Stimulated activated CD4-positive, alpha-beta T cell treated with anti-CD3 and anti-CD28 coated beads, Interleukin-12 subunit alpha, Interleukin-12 subunit beta, amount 100 ng/mL, for 24 hours (primary cell): ENCODE measurements around the gene DAAM1.

Experiments
- DNase-seq, 2 experiments: peaks; one replicate each; pipeline ENCODE4 v3.0.0-alpha.2; 2020; ENCODE audit warnings: low read depth in 2 of 2

DAAM1 gene

DNA sequence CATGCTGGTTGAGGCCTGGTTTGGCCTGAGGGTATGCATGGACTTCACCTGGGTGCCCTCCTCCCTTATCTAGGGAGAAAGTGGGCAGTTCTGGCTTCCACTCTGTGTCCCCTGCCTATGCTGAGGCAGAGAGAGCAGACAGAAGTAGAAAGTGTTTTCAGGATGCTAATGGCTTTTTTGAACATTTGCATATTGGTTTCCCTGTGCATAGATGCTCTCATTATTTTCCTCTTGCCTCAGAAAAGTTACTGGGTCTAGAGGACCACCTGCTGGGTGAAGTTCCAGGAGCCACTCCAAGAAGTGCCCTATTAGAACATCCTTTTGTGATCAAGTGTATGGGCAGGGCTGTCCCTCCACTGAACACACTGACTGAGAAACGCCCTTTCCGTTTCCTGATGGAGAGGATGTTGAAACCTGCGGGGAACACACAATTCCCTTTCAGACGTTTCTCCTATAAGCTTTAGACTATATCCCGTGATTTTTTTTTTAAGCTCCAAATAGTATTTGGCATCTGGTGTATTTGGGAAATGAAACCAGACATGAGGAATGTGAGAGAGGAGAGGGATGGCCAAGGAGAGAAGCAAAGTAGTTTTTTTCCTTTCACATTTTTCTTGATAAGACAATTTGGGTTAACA lies 66.6 kb downstream of the DAAM1 start:
- DNase-seq: no peak

DNA sequence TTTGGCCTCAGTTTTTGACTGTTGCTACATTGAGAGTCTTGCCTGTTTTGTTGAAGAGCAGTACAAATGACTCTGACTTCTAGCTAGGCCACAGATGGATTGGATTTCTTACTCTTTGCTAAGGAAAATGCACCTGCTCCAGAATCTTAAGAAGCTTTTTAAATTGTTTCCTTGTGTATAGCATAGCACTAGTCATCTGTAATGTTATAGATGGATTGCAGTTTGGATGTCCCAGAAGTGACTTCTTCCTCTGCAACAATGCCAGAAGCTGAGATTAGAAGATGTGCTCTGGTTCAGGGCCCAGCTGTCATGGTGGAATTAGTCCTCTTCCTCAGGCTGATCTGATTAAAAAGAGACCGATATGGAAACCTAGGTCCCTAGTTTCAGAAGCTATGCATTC lies 67.9 kb downstream of the DAAM1 start:
- DNase-seq: no peak

DNA sequence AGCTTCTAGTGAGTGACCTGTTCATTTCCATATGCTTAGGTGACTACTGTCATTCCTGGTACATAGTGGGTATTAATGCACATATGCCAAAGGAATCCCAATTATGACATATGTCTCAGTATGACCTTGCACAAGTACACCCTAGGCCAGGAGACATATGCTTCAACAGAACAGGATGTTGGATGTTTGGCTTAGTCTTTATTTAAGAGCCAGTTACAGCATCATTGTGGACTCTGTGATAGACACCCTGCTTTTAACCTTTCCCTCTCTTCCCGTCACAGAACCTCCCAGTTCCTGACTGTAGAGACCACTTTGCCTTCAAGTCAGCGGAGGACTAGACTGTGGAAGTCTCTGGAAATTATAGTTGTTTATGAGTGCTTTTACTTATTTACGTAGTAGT lies 72.9 kb downstream of the DAAM1 start:
- no peak for DNase-seq

DNA sequence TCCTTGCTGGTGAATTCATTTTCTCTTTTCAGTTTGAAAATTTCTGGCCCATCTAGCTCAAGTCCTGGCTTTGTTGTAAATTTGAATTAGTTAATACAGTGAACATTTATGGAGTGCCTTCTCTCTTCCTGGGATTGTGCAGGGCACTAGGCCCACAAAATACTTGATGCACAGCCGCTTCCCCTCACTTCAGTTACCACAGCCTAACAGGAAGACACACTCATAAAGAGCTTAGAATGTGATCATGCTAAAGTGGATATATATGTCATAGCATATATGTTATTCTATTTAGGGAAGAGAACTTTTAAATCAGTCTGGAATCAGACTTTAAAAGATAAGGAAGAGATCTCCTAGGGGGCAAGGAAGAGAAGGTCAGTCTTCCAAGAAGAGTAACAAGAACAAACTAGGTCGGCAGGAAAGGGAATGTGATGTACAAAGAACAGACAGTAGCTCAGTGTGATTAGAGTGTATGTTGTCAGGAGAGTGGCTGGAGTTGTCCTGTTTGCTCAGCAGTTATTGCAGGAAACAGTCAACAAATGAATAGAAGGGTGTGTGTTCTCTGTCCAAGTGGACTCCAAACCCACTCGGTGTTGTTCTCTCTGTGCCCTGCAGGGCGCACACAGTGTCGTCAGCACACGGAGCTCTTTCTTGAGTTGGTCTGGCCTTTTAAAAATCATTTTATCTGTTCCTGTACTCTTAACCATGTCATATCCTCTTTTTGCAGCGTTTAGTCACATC lies 74.4 kb downstream of the DAAM1 start:
- DNase-seq: no peak

DNA sequence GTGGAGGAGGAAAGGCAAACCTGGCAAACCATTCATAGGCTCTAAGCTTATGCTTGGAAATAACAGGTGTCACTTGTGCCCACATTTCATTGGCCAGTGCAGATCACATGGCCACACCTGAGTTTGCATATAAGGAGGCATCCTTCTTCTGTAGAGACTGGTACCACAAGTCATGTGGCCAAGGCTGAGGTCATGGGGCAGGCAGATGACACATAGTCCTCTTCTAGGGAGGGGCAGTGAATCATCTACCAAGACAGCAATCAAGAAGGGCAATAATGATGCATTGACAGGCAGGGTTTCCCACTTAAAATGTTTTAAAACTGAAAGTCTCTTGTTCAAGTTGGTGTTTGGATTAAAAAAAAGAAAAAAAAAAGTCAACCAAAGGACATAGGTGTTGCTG lies 77.3 kb downstream of the DAAM1 start:
- DNase-seq: no peak

DNA sequence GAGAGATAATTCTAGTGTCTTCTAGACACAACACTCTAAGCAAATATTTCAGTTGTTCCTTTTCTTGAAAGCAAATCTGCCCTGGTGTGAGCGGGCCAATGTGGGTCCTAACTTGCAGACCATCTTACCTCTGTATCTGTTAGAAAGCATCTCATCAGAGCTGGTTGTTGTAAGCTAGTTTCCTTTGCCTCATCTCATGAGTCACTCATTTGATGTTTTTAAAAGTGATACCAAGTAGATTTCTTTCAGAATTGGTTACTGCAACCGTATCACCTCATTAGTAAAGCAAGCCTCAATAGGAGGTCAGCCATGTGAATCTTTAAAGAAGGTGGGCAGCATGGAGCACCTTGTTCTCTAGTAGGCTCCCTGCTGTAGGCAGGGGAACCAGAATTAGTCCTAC lies 78.6 kb downstream of the DAAM1 start:
- no peak for DNase-seq

DNA sequence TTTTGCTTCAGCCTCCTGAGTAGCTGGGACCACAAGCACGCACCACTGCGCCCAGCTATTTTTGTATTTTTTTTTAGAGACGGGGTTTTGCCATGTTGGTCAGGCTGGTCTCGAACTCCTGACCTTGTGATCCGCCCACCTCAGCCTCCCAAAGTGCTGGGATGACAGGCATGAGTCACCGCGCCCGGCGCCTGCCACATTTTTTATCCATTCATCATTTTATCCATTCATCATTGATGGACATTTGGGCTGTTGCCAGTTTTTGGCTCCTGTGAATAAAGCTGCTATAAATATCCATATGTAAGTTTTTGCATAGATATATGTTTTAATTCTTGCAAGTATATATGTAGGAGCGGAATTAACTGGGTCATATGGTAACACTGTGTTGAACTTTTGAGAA lies 79.5 kb downstream of the DAAM1 start:
- DNase-seq: no peak

DNA sequence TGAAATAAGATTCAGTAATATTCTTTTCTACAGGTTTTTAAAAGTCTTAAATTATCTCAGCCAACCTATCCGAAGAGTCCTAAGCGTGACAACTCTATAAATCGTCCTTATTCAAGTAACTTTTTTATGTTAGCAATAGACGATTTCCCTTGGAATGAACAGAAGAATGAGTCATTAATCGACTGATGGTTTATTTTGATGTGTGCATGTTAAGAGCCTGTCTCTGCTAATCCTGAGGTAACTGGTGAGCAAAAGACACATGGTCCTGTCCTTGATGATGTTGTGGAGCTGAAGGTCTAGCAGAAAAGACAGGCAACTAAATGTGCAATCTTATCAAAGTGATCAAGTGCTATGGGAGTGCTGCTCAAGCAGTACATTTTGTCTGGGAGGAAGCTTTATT lies 80.4 kb downstream of the DAAM1 start:
- no peak for DNase-seq

DNA sequence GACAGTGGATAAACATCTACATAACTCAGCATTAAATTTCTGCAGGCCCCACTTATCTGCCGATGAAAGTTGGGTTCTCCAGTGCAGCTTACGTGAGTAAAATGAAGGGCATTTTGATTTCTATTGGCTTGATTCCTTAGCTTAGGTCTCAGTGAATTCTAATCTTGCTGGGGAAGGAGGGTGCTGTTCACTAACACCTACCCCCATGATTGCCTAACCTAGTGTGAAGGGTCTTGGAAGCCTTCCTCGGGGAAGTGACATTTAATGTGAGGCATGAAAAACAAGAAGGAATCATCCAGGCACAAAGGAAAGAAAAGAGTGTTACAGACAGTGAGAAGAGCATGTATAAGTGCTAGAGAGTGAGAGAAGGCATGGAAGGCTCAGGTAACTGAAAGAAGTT lies 81.0 kb downstream of the DAAM1 start:
- DNase-seq: no peak

DNA sequence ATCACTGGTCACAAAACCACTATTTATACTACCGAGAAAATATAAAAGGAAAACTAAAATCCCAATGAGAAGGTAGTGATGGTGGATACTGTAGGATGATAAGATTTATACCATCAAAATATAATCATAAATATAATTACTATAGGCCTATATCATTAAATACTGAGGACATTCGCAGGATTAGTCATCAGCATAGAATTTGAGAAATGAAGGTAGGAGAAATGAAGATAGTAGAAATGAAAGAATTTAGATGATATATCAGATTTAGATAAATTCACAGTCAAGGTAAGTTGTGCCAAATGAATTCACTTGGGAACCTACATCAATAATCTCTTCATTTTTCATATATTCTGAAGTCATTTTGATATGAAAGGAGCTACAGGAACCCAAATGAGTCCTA lies 82.8 kb downstream of the DAAM1 start:
- no peak for DNase-seq

DNA sequence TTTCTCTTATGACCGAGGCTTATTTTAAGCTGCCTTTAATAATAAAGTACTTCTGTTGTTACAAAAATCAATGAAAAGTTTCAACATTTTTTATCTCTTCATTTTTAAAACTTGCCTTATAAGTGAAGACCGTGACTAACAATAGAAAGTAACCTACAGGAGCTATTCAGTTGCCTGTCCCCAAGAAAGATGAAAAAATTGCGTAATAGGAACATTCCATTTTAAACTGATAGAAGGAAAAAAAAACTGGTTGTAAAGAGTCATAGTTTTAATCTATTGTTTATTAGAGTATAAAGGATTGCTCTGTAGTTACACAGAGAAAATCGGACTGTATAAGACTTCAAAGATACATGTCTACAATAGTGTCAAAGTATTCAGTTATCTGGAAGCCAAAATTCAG lies 83.3 kb downstream of the DAAM1 start:
- DNase-seq: no peak

DNA sequence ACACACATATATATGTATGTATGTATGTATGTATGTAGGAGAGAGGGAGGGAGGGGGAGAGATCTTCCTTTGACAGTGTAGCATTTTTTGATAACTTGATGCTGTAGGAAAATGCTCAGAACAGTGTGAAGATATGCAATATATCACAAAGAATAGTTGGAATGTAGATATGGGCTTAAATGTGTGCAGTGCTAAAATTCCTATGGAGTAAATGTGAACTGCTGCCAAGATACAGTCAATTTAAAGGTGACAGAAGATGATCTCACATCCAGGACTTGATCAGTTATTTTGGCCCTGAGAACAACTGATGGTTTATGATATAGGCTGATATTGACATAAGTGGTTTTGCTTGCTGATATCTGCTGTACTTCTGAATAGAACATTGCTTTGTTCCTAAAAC lies 84.2 kb downstream of the DAAM1 start:
- no peak for DNase-seq

DNA sequence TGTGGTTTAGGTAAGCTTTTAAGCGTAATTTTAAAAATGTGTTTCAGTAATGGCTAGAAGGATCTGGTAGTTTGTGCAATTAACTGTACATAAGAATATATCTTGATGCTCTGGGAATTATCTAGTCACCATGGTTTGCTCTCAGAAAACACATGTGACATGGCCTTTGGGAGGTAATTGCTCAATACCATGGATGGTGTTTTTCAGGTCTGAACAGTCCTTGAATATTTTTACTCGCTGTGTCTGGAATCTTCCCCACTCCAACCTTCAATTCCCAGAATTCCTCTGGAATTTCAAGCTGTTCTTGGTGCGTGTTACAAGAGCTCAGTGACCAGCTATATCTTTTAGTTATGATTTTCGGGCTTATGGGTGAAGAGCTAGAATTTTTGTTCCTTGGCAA lies 85.3 kb downstream of the DAAM1 start:
- no peak for DNase-seq

DNA sequence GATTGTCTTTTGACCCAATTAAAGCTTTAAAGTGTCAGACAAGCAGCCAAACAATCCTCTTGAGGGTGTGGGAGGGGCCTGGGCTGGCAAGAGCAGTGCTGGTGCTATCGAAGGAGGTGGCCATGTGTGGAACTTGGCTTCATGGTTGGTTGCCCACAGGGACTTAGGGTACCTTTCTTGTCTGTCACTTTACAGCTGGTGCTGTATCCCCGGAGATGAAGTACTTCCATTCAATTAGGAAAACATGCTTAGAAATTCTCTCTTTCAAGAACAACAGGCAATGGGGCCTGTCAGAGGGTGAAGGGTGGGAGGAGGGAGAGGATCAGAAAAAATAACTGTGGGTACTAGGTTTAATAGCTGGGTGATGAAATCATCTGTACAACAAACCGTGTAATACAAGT lies 86.5 kb downstream of the DAAM1 start:
- DNase-seq: no peak

DNA sequence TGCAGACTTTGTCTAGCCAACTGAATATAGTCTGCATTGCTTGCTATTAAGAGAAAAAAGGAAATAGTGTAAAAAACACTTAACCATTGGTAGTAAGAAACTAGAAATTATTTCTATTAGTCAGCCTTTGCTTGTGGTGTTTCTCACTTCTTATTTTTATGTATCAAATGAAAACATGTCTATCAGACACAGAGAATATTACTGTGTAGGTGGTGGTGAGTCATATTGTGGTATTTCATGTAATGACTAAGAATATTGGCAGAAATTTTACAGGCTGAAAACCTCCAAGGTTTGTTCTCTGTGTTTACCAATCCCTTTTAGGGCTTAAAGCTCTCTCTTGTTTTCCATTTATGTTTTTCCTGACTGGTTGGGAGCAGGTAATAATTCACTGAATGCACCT lies 87.2 kb downstream of the DAAM1 start:
- DNase-seq: no peak

DNA sequence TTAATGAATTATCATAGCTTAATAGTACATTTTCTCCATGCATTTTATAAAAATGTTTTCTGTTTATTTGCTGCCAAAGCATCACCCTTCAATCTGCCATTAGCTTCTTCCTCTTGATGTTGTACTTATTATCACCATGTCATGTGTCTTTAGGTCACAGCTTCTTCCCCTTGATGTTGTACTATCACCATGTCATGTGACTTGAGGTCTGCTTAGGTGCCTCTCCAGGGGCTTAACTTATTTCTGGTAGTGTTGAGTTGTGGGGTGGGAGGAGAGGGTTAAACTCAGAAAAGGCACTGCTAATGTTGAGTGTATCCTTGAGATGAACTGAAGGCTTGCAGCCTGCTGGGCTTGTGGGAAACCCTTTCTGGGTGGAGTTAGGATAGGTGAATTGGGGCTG lies 87.8 kb downstream of the DAAM1 start:
- DNase-seq: no peak

DNA sequence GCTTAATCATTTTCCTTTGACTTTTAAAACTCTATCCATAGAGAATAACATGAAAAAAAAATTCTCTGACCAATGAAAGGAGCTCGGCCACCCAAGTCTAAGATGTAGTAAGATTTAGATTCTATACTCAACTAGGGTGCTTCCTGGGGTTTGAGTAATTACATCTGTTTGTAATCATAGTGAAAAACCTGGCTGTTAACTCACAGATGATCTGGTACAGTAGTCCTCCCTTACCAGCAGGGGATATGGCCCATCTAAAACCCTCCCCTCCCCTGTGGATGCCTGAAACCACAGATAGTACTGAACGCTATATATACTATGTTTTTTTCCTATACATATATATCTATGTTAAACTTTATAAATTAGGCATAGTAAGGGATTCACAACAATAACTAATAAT lies 89.2 kb downstream of the DAAM1 start:
- DNase-seq: no peak

DNA sequence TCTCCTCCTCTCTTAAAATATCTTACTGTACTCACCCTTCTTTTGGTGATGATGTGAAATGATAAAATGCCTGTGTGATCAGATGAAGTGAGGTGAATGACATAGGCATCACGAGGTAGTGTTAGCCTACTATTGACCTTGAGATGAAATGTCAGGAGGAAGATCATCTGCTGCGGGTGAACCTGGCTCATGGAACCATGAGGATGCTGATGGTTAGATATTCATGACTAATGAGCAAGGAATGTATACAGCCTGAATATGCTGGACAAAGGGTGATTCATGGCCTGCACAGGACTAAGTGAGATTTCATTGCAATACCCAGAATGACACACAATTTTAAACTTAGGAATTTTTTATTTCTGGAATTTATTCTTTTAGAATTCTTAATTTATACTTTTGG lies 89.6 kb downstream of the DAAM1 start:
- no peak for DNase-seq

DNA sequence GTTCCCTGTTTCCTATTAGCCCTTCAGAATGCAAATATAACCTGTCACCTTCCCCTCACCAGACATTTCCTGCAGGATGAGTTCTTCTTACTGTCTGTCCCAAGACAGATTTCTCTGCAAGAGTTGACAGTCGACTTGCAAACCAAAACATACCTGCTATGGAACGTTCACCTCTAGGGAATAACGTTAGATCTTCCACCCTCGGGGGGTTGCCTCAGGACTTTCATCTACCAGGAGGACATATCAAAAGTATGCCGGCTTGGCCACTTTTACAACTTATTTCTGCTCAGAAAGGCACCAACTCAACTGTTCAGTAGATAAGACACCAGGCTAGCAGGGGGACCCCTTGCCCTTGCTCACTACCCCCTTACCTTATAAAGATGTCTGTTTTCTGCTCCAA lies 92.5 kb downstream of the DAAM1 start:
- DNase-seq: no peak

DNA sequence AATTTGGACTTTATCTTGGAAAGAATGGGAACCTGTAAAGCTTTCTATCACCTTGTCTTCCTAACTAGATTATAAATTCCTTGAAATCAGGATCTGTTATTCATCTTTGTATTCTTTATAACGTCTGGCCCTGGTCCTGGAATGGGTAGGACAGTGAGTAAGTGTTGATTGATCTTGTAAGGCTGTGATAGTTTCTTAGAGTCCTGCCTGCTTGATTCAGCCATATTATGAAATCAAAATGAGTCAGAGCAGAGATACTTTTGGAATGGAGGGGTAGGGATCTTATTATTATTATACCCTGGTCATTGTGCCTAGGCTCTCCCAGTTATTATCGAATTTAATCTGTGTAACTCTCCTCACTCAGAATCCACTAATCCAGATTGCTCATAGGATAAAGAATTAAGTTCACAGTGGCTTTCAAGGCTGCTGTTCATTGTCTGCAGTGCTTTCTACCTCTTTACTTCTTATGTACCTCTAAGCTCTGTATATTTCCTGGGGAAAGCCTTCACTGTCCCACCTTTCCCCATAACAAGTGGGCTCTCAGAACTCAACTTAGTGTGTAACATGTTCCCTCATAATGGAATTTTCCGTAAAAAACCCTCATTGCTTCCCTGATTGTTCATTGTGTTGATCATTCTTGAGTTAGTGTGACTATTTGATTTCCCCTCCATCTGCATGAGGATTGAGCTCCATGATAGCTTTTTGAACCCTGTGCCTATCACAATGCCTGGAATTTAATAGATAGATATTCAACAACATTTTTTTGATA lies 93.3 kb downstream of the DAAM1 start:
- no peak for DNase-seq

DNA sequence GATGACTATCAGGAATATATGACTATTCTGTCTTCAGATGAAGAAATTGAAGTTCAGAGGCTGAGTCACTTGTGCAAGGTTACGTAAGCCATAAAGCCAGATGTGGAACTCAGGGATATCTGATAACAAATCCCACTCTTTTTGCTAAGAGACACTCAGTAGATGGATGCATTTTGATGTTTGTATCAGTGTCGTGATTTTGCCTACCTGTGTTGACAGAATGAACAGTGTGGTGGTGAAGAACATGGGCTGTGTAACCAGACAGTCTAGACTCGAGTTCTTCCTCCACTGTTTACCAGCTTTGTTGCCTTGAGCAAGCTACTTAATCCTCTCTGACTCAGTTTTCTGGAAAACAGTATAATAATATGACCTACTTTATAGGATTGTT lies 93.9 kb downstream of the DAAM1 start:
- DNase-seq: no peak

DNA sequence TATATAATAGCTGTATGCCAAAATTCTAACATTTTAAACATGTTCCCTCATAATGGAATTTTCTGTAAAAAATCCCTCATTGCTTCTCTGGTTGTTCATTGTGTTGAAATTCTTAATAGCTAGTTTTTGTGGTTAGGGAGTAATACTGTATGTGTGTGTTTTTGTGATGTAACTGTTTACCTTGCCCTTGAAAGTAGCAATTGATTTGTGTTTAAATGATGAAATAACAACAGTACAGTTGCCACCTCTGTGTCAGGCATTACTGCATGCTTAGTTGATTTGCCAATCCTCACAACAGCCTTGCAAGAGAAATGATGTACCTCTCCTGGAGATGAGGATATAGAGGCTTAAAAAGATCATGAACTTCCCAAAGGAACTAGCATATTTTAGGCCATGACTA lies 94.9 kb downstream of the DAAM1 start:
- no peak for DNase-seq

DNA sequence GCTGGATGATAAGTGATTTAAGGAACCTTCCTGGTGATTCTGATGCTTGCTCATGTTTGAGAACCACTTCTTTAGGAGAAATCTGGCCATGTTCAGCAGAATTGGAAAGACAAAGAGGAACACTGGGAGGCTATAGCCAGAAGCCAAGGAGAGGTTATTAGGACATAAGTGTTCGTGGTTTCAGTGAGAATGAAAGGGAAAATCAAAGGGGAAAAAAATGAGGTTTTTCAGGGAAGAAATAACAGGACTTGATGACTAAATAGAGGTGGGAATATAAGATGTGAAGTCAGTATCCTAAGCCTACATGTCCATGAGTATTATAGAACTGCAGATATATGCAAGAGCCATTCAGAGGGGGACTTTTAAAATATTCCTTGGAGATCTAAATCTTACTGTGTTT lies 95.6 kb downstream of the DAAM1 start:
- no peak for DNase-seq
